A673 (cell line): ENCODE results near the gene TMEM8B. TPM values are rescaled to one million over a fixed set of nuclear protein-coding genes. Genes with fewer than 3 reads are reported as not detected.

Experiments
- BruUV-seq: library from RNA; stranded (reverse); fragments of 400-500 nt; replicated peaks from 2 replicates; lab custom pipeline; 2021; lab: Mats Ljungman, UMichigan
- CTCF ChIA-PET: fragments of 300-600 bp; sonication (Branson Sonifier 250); formaldehyde crosslinking; loops from one replicate; lab custom pipeline; 2022; ENCODE audit warnings: antibody characterized with exemption; lab: Charles Lee
- POLR2A ChIA-PET: fragments of 300-600 bp; sonication (Branson Sonifier 250); formaldehyde crosslinking; loops from one replicate; lab custom pipeline; 2022; ENCODE audit warnings: antibody characterized with exemption; ENCODE audit not compliant: low non-redundant PET; lab: Charles Lee
- DNase-seq: peaks from one replicate; pipeline ENCODE4 v3.0.0-alpha.2; 2015; ENCODE audit warnings: low spot score
- H3K27ac ChIP-seq: fragments of 200-600 bp; sonication (generic); 2 replicates; pipeline ENCODE4 v1.5.1; 2016; ENCODE audit warnings: mixed run types, low read depth, mild to moderate bottlenecking, mixed read lengths, antibody characterized with exemption, low read length; ENCODE audit not compliant: poor library complexity, severe bottlenecking
- H3K27me3 ChIP-seq: fragments of 200-600 bp; sonication (generic); replicated peaks from 2 replicates; pipeline ENCODE4 v1.6.1; 2017; ENCODE audit warnings: mixed run types, low read depth, mild to moderate bottlenecking, mixed read lengths, antibody characterized with exemption, low read length; ENCODE audit not compliant: insufficient read depth, poor library complexity
- H3K36me3 ChIP-seq: fragments of 200-600 bp; sonication (generic); 2 replicates; pipeline ENCODE4 v1.6.1; 2016; ENCODE audit warnings: mixed run types, mild to moderate bottlenecking, mixed read lengths, antibody characterized with exemption, low read length; ENCODE audit not compliant: insufficient read depth, poor library complexity, severe bottlenecking
- H3K4me1 ChIP-seq: fragments of 200-600 bp; sonication (generic); 2 replicates; pipeline ENCODE4 v1.6.1; 2017; ENCODE audit warnings: mixed run types, mild to moderate bottlenecking, mixed read lengths, antibody characterized with exemption, low read length; ENCODE audit not compliant: insufficient read depth, poor library complexity, severe bottlenecking
- H3K4me3 ChIP-seq: fragments of 200-600 bp; sonication (generic); 2 replicates; pipeline ENCODE4 v1.5.1; 2016; ENCODE audit warnings: low read depth, mixed run types, mild to moderate bottlenecking, mixed read lengths, low read length; ENCODE audit not compliant: poor library complexity, severe bottlenecking
- H3K9me3 ChIP-seq: fragments of 200-600 bp; sonication (generic); 2 replicates; pipeline ENCODE4 v1.6.1; 2016; ENCODE audit warnings: mixed run types, low read depth, mild to moderate bottlenecking, mixed read lengths, antibody characterized with exemption, low read length; ENCODE audit not compliant: poor library complexity, severe bottlenecking
- CTCF ChIP-seq: fragments of 300-800, 200-600 bp; sonication (generic); conservative IDR thresholded peaks from 2 replicates; pipeline ENCODE4 v1.5.1; 2017; ENCODE audit warnings: low read depth, mild to moderate bottlenecking, antibody characterized with exemption, low read length, moderate library complexity, mixed read lengths
- EZH2 ChIP-seq: fragments of 200-600 bp; sonication (generic); IDR thresholded peaks from 2 replicates; pipeline ENCODE4 v1.6.1; 2017; ENCODE audit warnings: borderline replicate concordance, low read depth, mild to moderate bottlenecking, mixed read lengths, antibody characterized with exemption, low read length; ENCODE audit not compliant: poor library complexity, severe bottlenecking
- intact Hi-C: fragments of 100-400 bp; cut with micrococcal nuclease; formaldehyde crosslinking; loops from one replicate; pipeline ENCODE4 v1.10.0; 2022; ENCODE audit not compliant: unreplicated experiment
- total RNA-seq: library from RNA; stranded (reverse); gene quantifications from 2 replicates; pipeline ENCODE4 v1.2.3, GENCODE V29; 2021

Gene TMEM8B
- total RNA-seq, 1 experiment from 2014 or later, result 6.9 TPM

GRCh38 chr9:35870351-35870923, 41.4 kb downstream of the TMEM8B start, which contains the start of gene OR13J1:
TSS of gene OR13J1 (minus strand) at chr9:35870401. CDS start at chr9:35870401, 0 bp downstream.
- intact Hi-C loops, result no loop called here
- no peak for DNase-seq
- no peaks in the 10 kb centered on the region for H3K27me3 ChIP-seq
- no peak within 1 kb of the TSS for H3K4me3 ChIP-seq
- BruUV-seq, result no TSS peak
- CTCF ChIA-PET, result no interaction called here
- H3K9me3 ChIP-seq, result no peaks in the 10 kb centered on the region
- TF ChIP-seq CTCF (no peak), EZH2 (no peak)
- POLR2A ChIA-PET, result no interaction called here
- no peak within 1 kb of the TSS for H3K27ac ChIP-seq
- H3K4me1 ChIP-seq, result peaks cover 4% of the 10 kb centered on the region
- H3K36me3 ChIP-seq, result no peaks in the 10 kb centered on the region

DNA sequence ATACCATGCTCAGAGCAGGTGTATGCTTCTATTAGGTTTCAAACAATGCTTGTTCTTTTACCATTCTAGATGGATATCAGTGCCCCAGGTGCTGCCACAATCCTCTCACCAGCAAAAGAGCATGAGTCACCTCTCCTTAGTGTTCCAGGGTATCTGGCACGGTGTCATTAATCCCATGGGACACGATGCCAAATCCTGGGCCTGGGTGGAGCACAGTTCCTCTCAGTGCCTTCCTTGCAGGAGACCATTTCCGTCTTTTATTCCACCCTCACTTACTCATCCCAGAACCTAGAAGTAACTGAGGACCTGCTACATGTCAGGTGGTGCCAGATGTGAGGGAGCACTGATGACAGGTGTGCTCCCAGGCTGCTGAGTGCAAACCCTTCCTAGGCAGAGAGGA, 42.5 kb downstream of the TMEM8B start:
- POLR2A ChIA-PET, result no interaction called here
- no TSS peak for BruUV-seq

DNA sequence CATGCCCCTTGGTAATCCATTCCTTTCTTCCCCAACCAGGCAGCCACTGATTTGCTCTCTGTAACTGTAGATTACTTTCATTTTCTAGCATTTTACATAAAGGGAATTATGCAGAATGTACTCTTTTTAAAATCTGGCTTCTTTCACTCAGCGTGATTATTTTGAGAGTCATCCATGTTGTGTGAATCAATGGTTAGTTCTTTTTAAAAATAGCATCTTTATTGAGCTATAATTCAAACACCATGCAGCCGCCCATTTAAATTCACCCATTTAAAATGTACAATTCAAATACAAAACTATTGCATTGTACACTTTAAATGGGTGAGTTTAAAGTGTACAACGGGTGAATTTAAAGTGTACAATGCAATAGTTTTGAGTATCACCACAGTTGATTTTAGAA, 43.5 kb downstream of the TMEM8B start:
- H3K36me3 ChIP-seq, result no peaks in the 10 kb centered on the region
- peaks cover 4% of the 10 kb centered on the region for H3K4me1 ChIP-seq
- intact Hi-C loops, result no loop called here
- BruUV-seq, result no TSS peak
- ChIA-PET POLR2A (interaction anchor here (0.7 kb wide), 1 partner anchor 11 kb away, joined by 6 read pairs; no protein-coding TSS in a partner anchor), CTCF (no interaction called here)
- no peak overlapping the region for H3K4me3 ChIP-seq
- no peak overlapping the region for H3K27ac ChIP-seq
- TF ChIP-seq CTCF, result no peak
- TF ChIP-seq EZH2, result no peak
- no peaks in the 10 kb centered on the region for H3K27me3 ChIP-seq
- DNase-seq, result no peak
- peaks cover 8% of the 10 kb centered on the region for H3K9me3 ChIP-seq

More for the DNA sequence above, 42.5 kb downstream of the TMEM8B start:
- Histone ChIP-seq H3K4me1 (peaks cover 4% of the 10 kb centered on the region), H3K27me3 (no peaks in the 10 kb centered on the region), H3K27ac (no peak overlapping the region), H3K4me3 (no peak overlapping the region), H3K36me3 (no peaks in the 10 kb centered on the region), H3K9me3 (peaks cover 4% of the 10 kb centered on the region)
- CTCF ChIA-PET, result no interaction called here
- TF ChIP-seq CTCF (no peak), EZH2 (no peak)
- DNase-seq, result no peak
- intact Hi-C loops, result no loop called here
